Parathyroid adenoma (tissue), 2 donors: ENCODE results near the gene KCNQ1OT1.

Experiments used
- H2AFZ ChIP-seq: fragments of 300-600 bp; sonication (generic); one replicate; pipeline ENCODE4 v1.7.0; 2017; ENCODE audit warnings: antibody characterized with exemption, mild to moderate bottlenecking
- H3K27ac ChIP-seq: fragments of 300-600 bp; sonication (generic); one replicate; pipeline ENCODE4 v1.7.0; 2017
- H3K27me3 ChIP-seq: fragments of 300-600 bp; sonication (generic); one replicate; pipeline ENCODE4 v1.7.0; 2017; ENCODE audit warnings: low read length; ENCODE audit not compliant: control insufficient read depth, insufficient read depth
- H3K36me3 ChIP-seq: fragments of 300-600 bp; sonication (generic); one replicate; pipeline ENCODE4 v1.7.0; 2017; ENCODE audit warnings: low read length; ENCODE audit not compliant: control insufficient read depth, insufficient read depth
- H3K4me1 ChIP-seq: fragments of 300-600 bp; sonication (generic); one replicate; pipeline ENCODE4 v1.7.0; 2017; ENCODE audit warnings: control low read depth
- H3K4me2 ChIP-seq: fragments of 300-600 bp; sonication (generic); one replicate; pipeline ENCODE4 v1.7.0; 2017; ENCODE audit warnings: low read length
- H3K4me3 ChIP-seq: fragments of 300-600 bp; sonication (generic); one replicate; pipeline ENCODE4 v1.7.0; 2017; ENCODE audit warnings: low read depth, low read length
- H3K79me2 ChIP-seq: fragments of 300-600 bp; sonication (generic); one replicate; pipeline ENCODE4 v1.7.0; 2017; ENCODE audit warnings: control low read depth
- H3K9ac ChIP-seq: fragments of 300-600 bp; sonication (generic); one replicate; pipeline ENCODE4 v1.7.0; 2017; ENCODE audit warnings: mild to moderate bottlenecking
- H3K9me3 ChIP-seq: fragments of 300-600 bp; sonication (generic); one replicate; pipeline ENCODE4 v1.7.0; 2017; ENCODE audit warnings: low read length; ENCODE audit not compliant: control insufficient read depth
- CTCF ChIP-seq: fragments of 300-600 bp; sonication (generic); IDR thresholded peaks from one replicate; pipeline ENCODE4 v1.7.0; 2017; ENCODE audit warnings: antibody characterized with exemption, mild to moderate bottlenecking
- donor health status: primary hyperparathyroidism.

KCNQ1OT1 gene

GRCh38 chr11:2699531-2700414 lies at the start of gene KCNQ1OT1:
TSS of gene KCNQ1OT1 (minus strand) at chr11:2699994.
- TF ChIP-seq CTCF: no peak
- Histone ChIP-seq H3K4me2 (peak within 1 kb of the TSS; percentile 22), H3K4me1 (no peaks in the 10 kb centered on the region), H2AFZ (no peak within 1 kb of the TSS), H3K36me3 (no peaks in the 10 kb centered on the region), H3K79me2 (no peaks in the 10 kb centered on the region), H3K27ac (no peak within 1 kb of the TSS), H3K9me3 (no peaks in the 10 kb centered on the region), H3K9ac (no peak within 1 kb of the TSS), H3K27me3 (no peaks in the 10 kb centered on the region), H3K4me3 (peak within 1 kb of the TSS; percentile 31)

GRCh38 chr11:2748814-2749554 lies 49.2 kb upstream of the KCNQ1OT1 start:
- no peak overlapping the region for H2AFZ ChIP-seq
- no peak for TF ChIP-seq CTCF

GRCh38 chr11:2748061-2748813 lies 48.4 kb upstream of the KCNQ1OT1 start:
- Histone ChIP-seq H3K4me2 (no peak overlapping the region), H3K27me3 (no peaks in the 10 kb centered on the region), H3K4me1 (peaks cover 10% of the 10 kb centered on the region), H3K79me2 (no peaks in the 10 kb centered on the region), H3K27ac (peak overlapping the region; percentile 69), H3K9ac (no peak overlapping the region), H3K4me3 (no peak overlapping the region), H2AFZ (peak overlapping the region; percentile 38), H3K36me3 (no peaks in the 10 kb centered on the region), H3K9me3 (no peaks in the 10 kb centered on the region)
- no peak for TF ChIP-seq CTCF

More at GRCh38 chr11:2748814-2749554, 49.2 kb upstream of the KCNQ1OT1 start:
- no peak overlapping the region for H3K9ac ChIP-seq
- peaks cover 10% of the 10 kb centered on the region for H3K4me1 ChIP-seq
- no peak overlapping the region for H3K4me3 ChIP-seq
- no peak overlapping the region for H3K4me2 ChIP-seq
- no peaks in the 10 kb centered on the region for H3K27me3 ChIP-seq
- H3K79me2 ChIP-seq: no peaks in the 10 kb centered on the region
- H3K27ac ChIP-seq: no peak overlapping the region
- H3K9me3 ChIP-seq: no peaks in the 10 kb centered on the region
- H3K36me3 ChIP-seq: no peaks in the 10 kb centered on the region

- Histone ChIP-seq H3K27ac (peak overlapping the region; percentile 69), H3K9ac (no peak overlapping the region), H2AFZ (peak overlapping the region; percentile 38), H3K4me1 (peaks cover 10% of the 10 kb centered on the region), H3K4me3 (no peak overlapping the region), H3K27me3 (no peaks in the 10 kb centered on the region), H3K9me3 (no peaks in the 10 kb centered on the region), H3K79me2 (no peaks in the 10 kb centered on the region), H3K4me2 (no peak overlapping the region), H3K36me3 (no peaks in the 10 kb centered on the region)
- no peak for TF ChIP-seq CTCF
Observed at GRCh38 chr11:2747248-2748027, 47.6 kb upstream of the KCNQ1OT1 start.
